ENCODE results near the gene DHPS.

DNA sequence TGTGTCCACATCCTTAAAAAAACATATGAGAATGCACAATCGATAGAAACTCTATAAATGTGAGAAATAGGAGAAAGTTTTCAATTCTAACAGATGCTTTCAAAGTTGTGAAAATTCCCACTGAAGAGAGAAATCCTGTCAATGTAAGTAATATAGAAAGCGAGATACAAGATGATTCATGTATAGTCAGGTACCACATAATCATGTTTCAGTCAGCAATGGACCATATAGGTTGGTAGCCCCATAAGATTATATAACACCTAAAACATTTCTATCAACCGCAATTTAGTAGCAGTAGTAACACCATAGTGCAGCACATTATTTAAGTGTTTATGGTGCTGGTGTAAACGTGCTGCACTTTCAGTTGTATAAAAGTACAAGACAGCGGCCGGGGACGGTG lies 52.5 kb downstream of the DHPS start:
- TF ChIP-seq, protein P1, sequence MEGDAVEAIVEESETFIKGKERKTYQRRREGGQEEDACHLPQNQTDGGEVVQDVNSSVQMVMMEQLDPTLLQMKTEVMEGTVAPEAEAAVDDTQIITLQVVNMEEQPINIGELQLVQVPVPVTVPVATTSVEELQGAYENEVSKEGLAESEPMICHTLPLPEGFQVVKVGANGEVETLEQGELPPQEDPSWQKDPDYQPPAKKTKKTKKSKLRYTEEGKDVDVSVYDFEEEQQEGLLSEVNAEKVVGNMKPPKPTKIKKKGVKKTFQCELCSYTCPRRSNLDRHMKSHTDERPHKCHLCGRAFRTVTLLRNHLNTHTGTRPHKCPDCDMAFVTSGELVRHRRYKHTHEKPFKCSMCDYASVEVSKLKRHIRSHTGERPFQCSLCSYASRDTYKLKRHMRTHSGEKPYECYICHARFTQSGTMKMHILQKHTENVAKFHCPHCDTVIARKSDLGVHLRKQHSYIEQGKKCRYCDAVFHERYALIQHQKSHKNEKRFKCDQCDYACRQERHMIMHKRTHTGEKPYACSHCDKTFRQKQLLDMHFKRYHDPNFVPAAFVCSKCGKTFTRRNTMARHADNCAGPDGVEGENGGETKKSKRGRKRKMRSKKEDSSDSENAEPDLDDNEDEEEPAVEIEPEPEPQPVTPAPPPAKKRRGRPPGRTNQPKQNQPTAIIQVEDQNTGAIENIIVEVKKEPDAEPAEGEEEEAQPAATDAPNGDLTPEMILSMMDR (IDR thresholded peaks at IDR 0.05) = no peak
- TF ChIP-seq POLR2A (IDR thresholded peaks at IDR 0.05) = no peak
